K562 (cell line): ENCODE data around the gene CNOT6.

Experiments
- ATF1 ChIP-seq, 2 experiments: fragments of 450-650 bp in 1 of 2; IDR thresholded peaks; 2 replicates each; pipeline ENCODE4 v1.6.1; 2016; ENCODE audit warnings: missing compliant biosample characterization in 1 of 2, missing genetic modification characterization in 1 of 2
- FOXO4 ChIP-seq: fragments of 450-650 bp; formaldehyde crosslinking; IDR thresholded peaks from 2 replicates; pipeline ENCODE4 v1.4.0; 2020; ENCODE audit warnings: mild to moderate bottlenecking, moderate library complexity
- GATA2 ChIP-seq: sonication (generic); formaldehyde crosslinking; IDR thresholded peaks from 2 replicates; pipeline ENCODE4 v1.4.0; 2020; ENCODE audit warnings: mild to moderate bottlenecking, missing genetic modification reagents
- GTF2F1 ChIP-seq: IDR thresholded peaks from 2 replicates; pipeline ENCODE4 v1.6.1; 2011; ENCODE audit warnings: low read depth, low read length, improper control_type of control experiment
- TF ChIP-seq, protein P1 (sequence below): fragments of 250-450 bp; sonication (Bioruptor Pico); IDR thresholded peaks from 2 replicates; pipeline ENCODE4 v1.5.1; 2021; ENCODE audit warnings: mild to moderate bottlenecking

DNA sequence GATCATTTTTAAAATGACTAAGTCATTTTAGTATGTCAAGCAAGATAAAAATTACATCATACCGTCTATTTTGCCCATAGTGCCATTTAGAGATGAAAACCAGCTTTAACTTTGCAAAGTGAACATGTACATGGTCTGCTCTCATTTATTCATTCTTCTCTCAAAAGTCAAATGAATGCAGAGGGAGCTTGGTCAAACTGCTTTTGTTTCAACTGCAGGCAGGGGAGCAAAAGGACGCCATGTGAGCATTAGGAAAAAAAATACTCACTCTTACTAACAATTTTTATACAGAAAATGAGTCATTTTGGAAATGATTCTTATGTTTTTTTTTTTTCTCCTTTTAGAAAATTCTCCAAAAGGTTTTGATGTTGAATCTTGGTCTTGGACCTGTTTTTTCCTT is 81.4 kb downstream of the CNOT6 start:
- TF ChIP-seq GATA2 (CRISPR knock-in tag) (no peak), GTF2F1 (no peak), FOXO4 (CRISPR knock-in tag) (no peak), ATF1 (CRISPR knock-in tag; IDR thresholded peaks at IDR 0.05) (no peak), ATF1 (tag; IDR thresholded peaks at IDR 0.05) (no peak)
- TF ChIP-seq, protein P1, sequence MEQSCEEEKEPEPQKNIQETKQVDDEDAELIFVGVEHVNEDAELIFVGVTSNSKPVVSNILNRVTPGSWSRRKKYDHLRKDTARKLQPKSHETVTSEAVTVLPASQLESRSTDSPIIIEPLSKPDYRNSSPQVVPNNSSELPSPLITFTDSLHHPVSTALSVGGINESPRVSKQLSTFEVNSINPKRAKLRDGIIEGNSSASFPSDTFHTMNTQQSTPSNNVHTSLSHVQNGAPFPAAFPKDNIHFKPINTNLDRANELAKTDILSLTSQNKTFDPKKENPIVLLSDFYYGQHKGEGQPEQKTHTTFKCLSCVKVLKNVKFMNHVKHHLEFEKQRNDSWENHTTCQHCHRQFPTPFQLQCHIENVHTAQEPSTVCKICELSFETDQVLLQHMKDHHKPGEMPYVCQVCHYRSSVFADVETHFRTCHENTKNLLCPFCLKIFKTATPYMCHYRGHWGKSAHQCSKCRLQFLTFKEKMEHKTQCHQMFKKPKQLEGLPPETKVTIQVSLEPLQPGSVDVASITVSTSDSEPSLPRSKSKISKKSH (CRISPR knock-in tag), result no peak
